Frontal cortex (tissue), 4 donors: ENCODE data around the gene NAA16. TPM values are rescaled to one million over a fixed set of nuclear protein-coding genes. Genes with fewer than 3 reads are reported as not detected.
A peak's percentile ranks its signal among the peaks of the same experiment; 100 is the strongest.
"Not testable (repeated sequence)": the region's sequence is repeated elsewhere in the genome, so short reads cannot be mapped to it uniquely, and the experiment has no call there.

Experiments used
- DNase-seq, 2 donors: peaks; one replicate each; pipeline ENCODE4 v3.0.0; 2012; ENCODE audit warnings: low spot score in 2 of 2
- FAIRE-seq: peaks from 2 replicates; lab custom pipeline; 2012; peaks lifted over from hg19 to GRCh38; lab: Jason Lieb, UNC
- total RNA-seq: library from RNA; depleted of rRNA; stranded (reverse); fragments of >200 nt; gene quantifications from one replicate; pipeline ENCODE4 v1.2.3, GENCODE V29; 2014
- donor health status: control.
- donor health status: control.
- donor health status: control.

Gene NAA16
- 61.1 TPM for total RNA-seq

GRCh38 chr13:41310963-41311405 is at the start of gene NAA16:
NAA16 (plus strand) TSS chr13:41311267; CDS start chr13:41311529, 262 bp downstream.
- DNase-seq: peak; percentile 86 to 91
- no peak for FAIRE-seq

GRCh38 chr13:41263261-41263971 is 47.7 kb upstream of the NAA16 start, which contains the start of gene MTRF1:
MTRF1 (minus strand) TSS chr13:41263576; CDS start chr13:41260907, 2,669 bp downstream.
- FAIRE-seq: no peak

GRCh38 chr13:41267106-41267505 is 44.0 kb upstream of the NAA16 start:
- DNase-seq: no peak

More at GRCh38 chr13:41263261-41263971, 47.7 kb upstream of the NAA16 start, which contains the start of gene MTRF1:
- peak; percentile 67 to 74 for DNase-seq

GRCh38 chr13:41268764-41269163 is 42.3 kb upstream of the NAA16 start:
- FAIRE-seq: no peak

More at GRCh38 chr13:41267106-41267505, 44.0 kb upstream of the NAA16 start:
- no peak for FAIRE-seq

GRCh38 chr13:41271456-41272285 is 39.4 kb upstream of the NAA16 start:
- no peak for FAIRE-seq
- DNase-seq: no peak

More at GRCh38 chr13:41268764-41269163, 42.3 kb upstream of the NAA16 start:
- DNase-seq: no peak

- FAIRE-seq: no peak
- DNase-seq: no peak
These were observed 37.1 kb upstream of the NAA16 start for GRCh38 chr13:41273831-41274441.

GRCh38 chr13:41274881-41275280 is 36.2 kb upstream of the NAA16 start:
- no peak for DNase-seq
- no peak for FAIRE-seq

GRCh38 chr13:41276824-41277223 is 34.2 kb upstream of the NAA16 start:
- DNase-seq (no peak), FAIRE-seq (no peak)

- not testable (repeated sequence) for FAIRE-seq, DNase-seq
These were observed 31.9 kb upstream of the NAA16 start for GRCh38 chr13:41279156-41279555.

- DNase-seq: no peak
- FAIRE-seq: no peak
These were observed 28.9 kb upstream of the NAA16 start for GRCh38 chr13:41282129-41282571.

GRCh38 chr13:41284512-41285288 is 26.4 kb upstream of the NAA16 start:
- FAIRE-seq (no peak), DNase-seq (no peak)

- FAIRE-seq (no peak), DNase-seq (no peak)
These were observed 24.7 kb upstream of the NAA16 start for GRCh38 chr13:41286370-41286769.

GRCh38 chr13:41289463-41289881 is 21.6 kb upstream of the NAA16 start:
- DNase-seq: no peak
- FAIRE-seq: no peak

- no peak for DNase-seq
- no peak for FAIRE-seq
These were observed 19.8 kb upstream of the NAA16 start for GRCh38 chr13:41291246-41291645.

GRCh38 chr13:41293272-41293671 is 17.8 kb upstream of the NAA16 start:
- DNase-seq (no peak), FAIRE-seq (no peak)

- DNase-seq (no peak), FAIRE-seq (no peak)
These were observed 16.2 kb upstream of the NAA16 start for GRCh38 chr13:41294914-41295313.

GRCh38 chr13:41295973-41296372 is 15.1 kb upstream of the NAA16 start:
- no peak for FAIRE-seq
- DNase-seq: no peak

- FAIRE-seq: no peak
These were observed 14.0 kb upstream of the NAA16 start for GRCh38 chr13:41296879-41297646.

More at GRCh38 chr13:41296879-41297646, 14.0 kb upstream of the NAA16 start:
- no peak for DNase-seq
